Ovary (tissue), 9 donors: ENCODE data around the gene IRF3. TPM values are rescaled to one million over a fixed set of nuclear protein-coding genes. Genes with fewer than 3 reads are reported as not detected.
A peak's percentile ranks its signal among the peaks of the same experiment; 100 is the strongest.

Experiments used
- DNase-seq, 5 donors: peaks; one replicate each; pipeline ENCODE4 v3.0.0-alpha.2; 2019 to 2020
- H3K27ac ChIP-seq, 2 donors: fragments of 200-600 bp; one replicate each; pipeline versions ENCODE4 v1.5.1 to v1.8.0; 2019 to 2022
- H3K27me3 ChIP-seq: fragments of 200-600 bp; one replicate; pipeline ENCODE4 v1.8.0; 2022
- H3K36me3 ChIP-seq: fragments of 200-600 bp; sonication (generic); one replicate; pipeline ENCODE4 v1.5.1; 2019
- H3K4me1 ChIP-seq: one replicate; pipeline ENCODE4 v1.8.1; 2013; ENCODE audit warnings: mild to moderate bottlenecking, moderate library complexity; ENCODE audit not compliant: insufficient read depth
- H3K4me3 ChIP-seq: fragments of 200-600 bp; sonication (generic); one replicate; pipeline ENCODE4 v1.5.1; 2017
- H3K9me3 ChIP-seq, 2 donors: fragments of 200-600 bp in 1 of 2; sonication (generic) in 1 of 2; one replicate each; pipeline versions ENCODE4 v1.5.1 to v1.8.1; 2013 to 2019; ENCODE audit warnings: mild to moderate bottlenecking in 1 of 2, moderate library complexity in 1 of 2
- CTCF ChIP-seq, 3 donors: fragments of 450-650 bp in 2 of 3; fragments of 200-600 bp in 1 of 3; IDR thresholded peaks; one replicate each; pipeline versions ENCODE4 v1.5.1 to v1.8.0; 2016 to 2022; ENCODE audit warnings: antibody characterized with exemption in 3 of 3, mild to moderate bottlenecking in 1 of 3
- EP300 ChIP-seq: sonication (generic); formaldehyde crosslinking; IDR thresholded peaks from one replicate; pipeline ENCODE4 v1.6.1; 2017; ENCODE audit warnings: antibody characterized with exemption
- POLR2A ChIP-seq: fragments of 450-650 bp; IDR thresholded peaks from one replicate; pipeline ENCODE4 v1.6.1; 2017; ENCODE audit warnings: antibody characterized with exemption, mild to moderate bottlenecking, moderate library complexity
- WGBS, 3 donors: extraction: QIAGEN DNeasy Blood & Tissue Kit in 1 of 3; methylation state at CpG; one replicate each; pipeline versions ENCODE4 v1.1.5 to v1.1.7; 2013 to 2017; 5-methylcytosine and 5-hydroxymethylcytosine counted together
- intact Hi-C, 4 donors: fragments of 100-400 bp; cut with DNase I; formaldehyde crosslinking; loops; one replicate each; pipeline versions ENCODE4 v1.11.0 to v1.15.1; 2022 to 2023
- polyA plus RNA-seq, 2 donors: library from polyadenylated mRNA; stranded (reverse); fragments of 200-250 nt in 1 of 2; fragments of 350-450 nt in 1 of 2; fragmentation: Illumina TruSeq in 1 of 2; extraction: RNeasy Lipid Tissue Mini Kit (QIAGEN cat#74804) in 1 of 2; gene quantifications; one replicate each; pipeline ENCODE4 v1.2.3, GENCODE V29; 2013 to 2014
- total RNA-seq, 7 donors: library from RNA; depleted of rRNA in 2 of 7; stranded (reverse); fragments of >200 nt in 2 of 7; fragmentation: NEBNext Ultra II Directional in 3 of 7; extraction: Animal tissue kit (Norgen Biotek cat#: 25700) in 3 of 7; gene quantifications; one replicate each; pipeline versions ENCODE4 v1.1.0 to v1.2.4, GENCODE V29; 2016 to 2023
- donor health status: DM: no; HTN: no; CAD: no; lungs with moderate emphysema.
- donor health status: DM: no; HTN: no; CAD: no.
- donor health status: Bipolar disorder and iron deficiency.
- donor health status: DM: yes; HTN: yes; CAD: no.
- donor health status: DM: no; HTN: no; CAD: no.
- donor health status: DM: yes; HTN: yes; CAD: no.

IRF3 gene
- total and polyA plus RNA-seq, 9 donors, result 24.2 to 89.0 (median 69.5) TPM

- DNase-seq, result peak in 2 of 5 donors; percentile 33 to 45
- intact Hi-C loops, result loop anchor here in 3 of 4 donors (5.0 to 10.0 kb wide), 5 partner anchors 38 to 205 kb away; partner anchors contain the start of genes FLT3LG (in 1 of the 3), PRR12 (in 1 of the 3), RPL13A (in 1 of the 3) and RPS11 (in 1 of the 3)
- Histone ChIP-seq H3K4me1 (peaks cover 6% of the 10 kb centered on the region), H3K36me3 (no peaks in the 10 kb centered on the region), H3K27me3 (no peaks in the 10 kb centered on the region), H3K27ac (peak overlapping the region; percentile 32 to 56), H3K4me3 (no peak overlapping the region), H3K9me3 (no peaks in the 10 kb centered on the region)
- WGBS, 3 donors, result 42 to 44% (median 44%) methylated on average over 10 of the region's 10 CpGs
- TF ChIP-seq EP300 (no peak), CTCF (IDR thresholded peaks at IDR 0.05) (no peak), POLR2A (no peak)
Observed at GRCh38 chr19:49679771-49680413, 14.2 kb upstream of the IRF3 start.

- H3K36me3 ChIP-seq, result no peaks in the 10 kb centered on the region
- H3K27ac ChIP-seq, result no peak overlapping the region
- WGBS, 3 donors, result 49 to 56% (median 50%) methylated on average over 12 of the region's 12 CpGs
- TF ChIP-seq POLR2A (no peak), CTCF (IDR thresholded peaks at IDR 0.05) (no peak)
- H3K9me3 ChIP-seq, result no peaks in the 10 kb centered on the region
- DNase-seq, result peak in 2 of 5 donors; percentile 31 to 48
- no peak overlapping the region for H3K4me3 ChIP-seq
- intact Hi-C loops, result loop anchor here in 3 of 4 donors (5.0 to 10.0 kb wide), 3 partner anchors 37 to 194 kb away; partner anchors contain the start of genes RPL13A (in 1 of the 3), RPS11 (in 1 of the 3), RRAS (in 1 of the 3) and SCAF1 (in 1 of the 3)
- no peaks in the 10 kb centered on the region for H3K27me3 ChIP-seq
- peaks cover 6% of the 10 kb centered on the region for H3K4me1 ChIP-seq
Observed at GRCh38 chr19:49678985-49679770, 13.5 kb upstream of the IRF3 start.

- 1 to 3% (median 1%) methylated on average over 21 of the region's 21 CpGs for WGBS, 3 donors
- Histone ChIP-seq H3K36me3 (no peaks in the 10 kb centered on the region), H3K4me1 (peaks cover 6% of the 10 kb centered on the region), H3K27me3 (no peaks in the 10 kb centered on the region), H3K4me3 (peak overlapping the region; percentile 63), H3K9me3 (no peaks in the 10 kb centered on the region), H3K27ac (peak overlapping the region; percentile 88 to 90)
- DNase-seq, result peak; percentile 66 to 84 (median 83)
- peak in 1 of 3 donors; percentile 57 for TF ChIP-seq CTCF (IDR thresholded peaks at IDR 0.05)
- no peak for TF ChIP-seq EP300
- intact Hi-C loops, result loop anchor here in 3 of 4 donors (5.0 to 10.0 kb wide), 3 partner anchors 36 to 193 kb away; partner anchors contain the start of genes RPL13A (in 1 of the 3), RPS11 (in 1 of the 3), RRAS (in 1 of the 3) and SCAF1 (in 1 of the 3)
Observed at GRCh38 chr19:49677901-49678674, 12.4 kb upstream of the IRF3 start.
